Osteoblast (primary cell): ENCODE results near the gene UNKL. TPM values are rescaled to one million over a fixed set of nuclear protein-coding genes. Genes with fewer than 3 reads are reported as not detected.

Source experiments
- DNase-seq: peaks from one replicate; pipeline ENCODE4 v3.0.0; 2011; ENCODE audit warnings: low spot score, mixed read lengths; ENCODE audit not compliant: insufficient read length; ENCODE audit errors: missing footprints
- H2AFZ ChIP-seq: 2 replicates; pipeline ENCODE4 v1.6.0; 2011; ENCODE audit warnings: mild to moderate bottlenecking, low read length
- H3K27ac ChIP-seq: 2 replicates; pipeline ENCODE4 v1.5.1; 2011; ENCODE audit warnings: mild to moderate bottlenecking, low read depth, low read length, moderate library complexity
- H3K27me3 ChIP-seq: 2 replicates; pipeline ENCODE4 v1.6.0; 2012; ENCODE audit warnings: mild to moderate bottlenecking, control low read depth, inconsistent platforms, low read length, moderate library complexity; ENCODE audit not compliant: insufficient read depth
- H3K36me3 ChIP-seq: 2 replicates; pipeline ENCODE4 v1.5.1; 2011; ENCODE audit warnings: mild to moderate bottlenecking, low read length, control low read depth, moderate library complexity; ENCODE audit not compliant: insufficient read depth
- H3K4me1 ChIP-seq: 2 replicates; pipeline ENCODE4 v1.5.1; 2011; ENCODE audit warnings: mild to moderate bottlenecking, low read length, control low read depth, moderate library complexity; ENCODE audit not compliant: insufficient read depth
- H3K4me2 ChIP-seq: 2 replicates; pipeline ENCODE4 v1.6.0; 2011; ENCODE audit warnings: mild to moderate bottlenecking, low read length; ENCODE audit not compliant: insufficient read depth
- H3K4me3 ChIP-seq: fragments of 200-600 bp; sonication (generic); 3 replicates; pipeline ENCODE4 v1.5.1; 2012; ENCODE audit warnings: mild to moderate bottlenecking, low read length, inconsistent platforms; ENCODE audit not compliant: insufficient read depth
- H3K79me2 ChIP-seq: 2 replicates; pipeline ENCODE4 v1.6.0; 2012; ENCODE audit warnings: mild to moderate bottlenecking, low read length, control low read depth, inconsistent platforms; ENCODE audit not compliant: insufficient read depth
- H3K9me3 ChIP-seq: 2 replicates; pipeline ENCODE4 v1.5.1; 2011; ENCODE audit warnings: low read depth, low read length, control low read depth
- H4K20me1 ChIP-seq: 2 replicates; pipeline ENCODE4 v1.6.0; 2012; ENCODE audit warnings: mild to moderate bottlenecking, low read length, control low read depth; ENCODE audit not compliant: insufficient read depth
- CTCF ChIP-seq: IDR thresholded peaks from 2 replicates; pipeline ENCODE4 v1.5.1; 2011; ENCODE audit warnings: mild to moderate bottlenecking, low read depth, low read length, moderate library complexity; ENCODE audit errors: extremely low read depth
- total RNA-seq: library from RNA; depleted of rRNA; stranded (reverse); fragments of >200 nt; gene quantifications from 2 replicates; pipeline ENCODE4 v1.2.3, GENCODE V29; 2012

UNKL gene
- total RNA-seq, 1 donor, result 10.1 TPM

GRCh38 chr16:1361685-1362360, 52.7 kb downstream of the UNKL start:
- H3K79me2 ChIP-seq, result peaks cover 58% of the 10 kb centered on the region

GRCh38 chr16:1357906-1358566, 56.5 kb downstream of the UNKL start:
- Histone ChIP-seq H3K27me3 (no peaks in the 10 kb centered on the region), H2AFZ (no peak overlapping the region), H4K20me1 (peaks cover 29% of the 10 kb centered on the region), H3K4me2 (no peak overlapping the region), H3K4me3 (no peak overlapping the region), H3K27ac (no peak overlapping the region), H3K79me2 (peaks cover 94% of the 10 kb centered on the region), H3K9me3 (no peaks in the 10 kb centered on the region), H3K4me1 (no peaks in the 10 kb centered on the region), H3K36me3 (peaks cover 17% of the 10 kb centered on the region)
- DNase-seq, result no peak
- TF ChIP-seq CTCF, result no peak

More at GRCh38 chr16:1361685-1362360, 52.7 kb downstream of the UNKL start:
- Histone ChIP-seq H3K36me3 (peaks cover 42% of the 10 kb centered on the region), H3K4me1 (no peaks in the 10 kb centered on the region), H3K27me3 (no peaks in the 10 kb centered on the region), H2AFZ (no peak overlapping the region), H3K9me3 (no peaks in the 10 kb centered on the region), H4K20me1 (peaks cover 27% of the 10 kb centered on the region), H3K27ac (no peak overlapping the region), H3K4me3 (no peak overlapping the region), H3K4me2 (no peak overlapping the region)
- no peak for TF ChIP-seq CTCF
- DNase-seq, result no peak

DNA sequence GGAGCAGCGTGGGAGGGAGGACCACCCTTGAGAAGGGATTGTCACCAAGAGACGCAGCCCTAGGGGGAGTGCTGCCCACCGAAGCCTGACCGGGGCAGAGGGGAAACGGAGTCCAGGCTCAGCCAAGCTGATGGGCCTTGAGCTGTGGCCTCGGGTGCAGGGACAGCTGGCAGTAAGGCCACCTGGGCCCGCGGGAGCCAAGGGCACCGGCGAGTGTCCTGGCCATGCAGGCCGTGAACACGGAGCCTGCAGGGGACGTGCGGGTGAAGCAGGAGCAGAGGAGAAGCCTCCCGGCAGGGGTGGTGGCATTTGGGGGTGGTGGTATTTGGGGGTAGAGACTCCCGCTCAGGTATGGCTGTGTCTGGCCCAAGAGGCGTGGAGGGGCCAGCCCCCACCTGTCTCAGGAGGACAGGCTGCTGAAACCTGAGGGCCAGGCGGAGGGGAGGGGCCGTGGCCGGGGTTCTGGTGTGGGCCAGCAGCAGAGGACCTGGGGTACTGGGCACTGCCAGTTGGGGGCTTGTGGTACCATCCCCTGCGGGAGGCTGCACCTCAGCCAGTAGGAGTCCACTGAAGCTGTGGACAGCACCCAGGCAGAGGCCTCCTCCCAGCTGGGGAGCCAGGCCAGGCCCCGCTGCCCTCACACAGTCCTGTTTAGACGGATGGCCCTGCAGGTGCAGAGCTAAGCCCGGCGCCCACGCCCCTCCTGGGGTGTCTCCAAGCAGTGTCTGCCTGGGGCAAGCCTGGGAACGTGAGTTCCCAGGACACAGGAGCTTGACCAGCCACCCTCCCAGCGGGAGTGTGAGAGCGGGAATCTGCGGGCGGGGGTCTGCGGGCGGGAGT, 58.2 kb downstream of the UNKL start:
- Histone ChIP-seq H3K4me2 (no peak overlapping the region), H4K20me1 (peaks cover 17% of the 10 kb centered on the region), H3K4me3 (no peak overlapping the region), H3K4me1 (peaks cover 6% of the 10 kb centered on the region), H3K79me2 (peaks cover 96% of the 10 kb centered on the region), H3K9me3 (no peaks in the 10 kb centered on the region), H2AFZ (no peak overlapping the region), H3K27me3 (no peaks in the 10 kb centered on the region), H3K27ac (no peak overlapping the region), H3K36me3 (peaks cover 5% of the 10 kb centered on the region)
- DNase-seq, result no peak
- TF ChIP-seq CTCF, result no peak

DNA sequence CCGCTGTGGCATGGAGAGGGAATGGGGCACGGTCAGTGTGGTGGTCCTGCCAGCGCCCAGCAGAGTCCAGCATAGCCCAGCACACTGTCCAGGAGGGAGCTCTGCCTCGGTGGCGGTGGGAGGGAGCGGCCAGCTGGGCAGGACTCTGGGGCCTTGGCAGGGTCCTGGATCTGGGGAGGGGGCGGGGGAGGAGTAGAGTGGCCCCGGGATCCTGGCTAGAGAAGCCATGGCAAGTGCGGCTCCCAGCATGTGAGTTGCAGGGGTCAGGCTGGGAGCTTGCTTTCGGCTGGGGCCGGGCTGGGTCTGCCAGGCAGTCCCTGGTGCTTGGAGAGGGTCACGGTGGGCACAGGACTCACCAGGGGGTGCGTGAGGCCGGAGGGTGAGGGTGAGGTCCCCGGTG, 58.9 kb downstream of the UNKL start:
- Histone ChIP-seq H3K9me3 (no peaks in the 10 kb centered on the region), H3K79me2 (peaks cover 96% of the 10 kb centered on the region), H2AFZ (no peak overlapping the region), H3K27ac (no peak overlapping the region), H4K20me1 (peaks cover 21% of the 10 kb centered on the region), H3K4me3 (no peak overlapping the region), H3K36me3 (peaks cover 5% of the 10 kb centered on the region), H3K4me2 (no peak overlapping the region), H3K4me1 (peaks cover 12% of the 10 kb centered on the region), H3K27me3 (no peaks in the 10 kb centered on the region)
- no peak for DNase-seq
- no peak for TF ChIP-seq CTCF
